ENCODE measurements around the gene CFAP77.

Gene CFAP77

DNA sequence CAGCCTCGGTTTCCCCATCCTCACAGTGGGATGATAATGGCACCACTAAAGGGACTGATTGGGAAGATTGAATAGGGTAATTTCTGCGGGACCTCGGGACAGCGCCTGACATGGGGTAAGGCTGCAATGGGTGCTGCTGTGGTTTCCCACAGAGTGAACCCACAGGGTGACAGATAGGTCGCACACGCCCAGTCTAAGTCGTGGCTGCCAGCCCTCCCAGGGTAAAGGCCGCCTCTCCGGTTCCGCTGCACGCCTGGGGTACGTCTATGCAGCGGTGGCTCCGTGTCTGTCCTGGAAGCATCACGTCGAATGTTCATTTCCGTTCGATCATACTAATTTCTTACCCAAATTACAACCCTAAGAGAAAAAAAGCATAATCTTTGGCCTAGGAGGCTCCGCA, 631 bp downstream of the CFAP77 start:
- DNase-seq = no peak

GRCh38 chr9:132411091-132411508, 1.1 kb downstream of the CFAP77 start:
- DNase-seq = peak; percentile 58 to 62

DNA sequence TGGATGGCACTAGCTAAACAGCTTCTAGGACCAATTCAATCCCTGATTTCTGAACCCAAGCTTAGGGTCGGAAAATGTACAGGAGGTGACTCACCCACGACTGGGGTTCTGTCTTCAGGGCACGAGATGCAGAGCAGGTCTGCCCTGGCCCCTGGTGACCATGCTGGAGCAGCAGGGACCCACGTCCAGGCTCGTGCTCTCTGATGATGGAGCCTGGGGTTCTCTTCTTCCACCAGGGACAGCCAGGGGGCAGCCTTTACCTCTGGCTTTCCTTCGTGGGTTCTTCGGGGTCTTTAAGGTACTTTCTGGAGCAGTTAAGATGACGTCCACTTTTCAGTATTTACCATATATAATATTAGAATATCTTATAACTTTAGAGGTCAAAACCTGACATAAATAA, 2.1 kb downstream of the CFAP77 start:
- no peak for DNase-seq

DNA sequence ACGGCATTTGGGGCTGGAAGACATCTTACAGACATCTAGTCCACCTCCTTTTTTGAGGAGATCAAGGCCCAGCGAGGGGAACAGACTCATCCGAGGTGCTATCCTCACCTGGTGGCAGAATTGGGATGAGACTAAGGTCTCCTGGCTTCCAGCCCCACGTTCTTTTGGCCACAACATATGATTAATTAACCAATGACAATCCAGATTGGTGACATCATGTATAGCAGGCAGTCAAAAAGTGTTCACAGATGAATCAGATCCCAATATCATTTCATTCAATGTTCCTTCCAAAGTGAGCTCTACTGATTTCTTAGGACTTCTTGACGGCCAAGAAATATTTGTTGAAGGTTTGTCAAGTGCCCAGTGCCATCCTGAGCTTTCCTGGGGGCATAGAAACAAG, 3.9 kb downstream of the CFAP77 start:
- DNase-seq = no peak

GRCh38 chr9:132414731-132415130, 4.7 kb downstream of the CFAP77 start:
- no peak for DNase-seq

- DNase-seq = no peak
These were observed 5.2 kb downstream of the CFAP77 start for GRCh38 chr9:132415181-132415580.

DNA sequence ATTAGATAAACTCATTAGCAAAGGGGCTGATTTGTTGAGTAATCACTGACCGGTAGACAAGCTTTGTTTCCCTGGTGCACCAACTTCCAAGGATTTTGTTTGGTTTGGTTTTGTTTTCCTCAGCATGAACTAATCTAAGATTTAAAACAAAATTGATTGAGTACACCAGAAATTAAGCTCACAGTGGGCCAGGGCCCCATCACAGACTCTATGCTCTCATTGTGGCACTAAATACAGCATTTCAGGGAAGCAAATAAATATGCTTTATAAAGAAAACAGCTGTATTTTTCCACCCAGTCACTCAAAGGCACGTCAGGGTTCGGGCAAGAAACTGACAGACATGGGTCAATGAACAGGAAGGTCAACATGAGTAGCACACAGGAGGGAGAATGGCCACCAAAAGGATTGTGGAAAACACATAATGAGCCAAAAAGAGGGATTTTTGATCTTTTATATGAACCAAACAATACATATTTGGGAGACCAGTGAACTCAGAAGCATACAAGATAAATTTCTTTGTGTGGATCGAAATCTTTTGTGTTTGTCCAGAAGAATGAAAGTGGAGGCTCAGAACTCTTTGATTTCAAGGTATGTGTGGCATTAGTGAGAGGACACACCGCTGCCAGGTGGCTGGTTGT, 8.8 kb downstream of the CFAP77 start:
- DNase-seq = no peak

DNA sequence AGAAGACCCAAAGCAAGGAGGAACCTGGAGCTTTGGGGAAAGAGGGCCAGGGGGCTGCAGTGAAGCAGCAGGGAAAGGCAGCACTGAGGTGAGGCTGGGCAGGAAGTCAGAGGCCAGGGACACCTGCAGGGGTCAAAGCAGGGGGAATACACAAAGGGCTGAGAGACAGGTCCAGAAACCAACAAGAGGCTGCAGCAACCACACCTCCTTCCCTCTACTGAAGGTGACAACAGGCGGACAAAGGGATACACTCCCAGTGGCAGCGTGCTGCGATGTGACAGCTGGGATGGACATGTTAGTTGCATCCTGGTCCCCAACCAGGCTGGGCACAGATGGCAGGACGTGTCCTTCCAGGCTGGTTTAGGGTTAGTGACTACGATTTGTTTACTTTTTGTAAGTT, 12.6 kb downstream of the CFAP77 start:
- DNase-seq = no peak

DNA sequence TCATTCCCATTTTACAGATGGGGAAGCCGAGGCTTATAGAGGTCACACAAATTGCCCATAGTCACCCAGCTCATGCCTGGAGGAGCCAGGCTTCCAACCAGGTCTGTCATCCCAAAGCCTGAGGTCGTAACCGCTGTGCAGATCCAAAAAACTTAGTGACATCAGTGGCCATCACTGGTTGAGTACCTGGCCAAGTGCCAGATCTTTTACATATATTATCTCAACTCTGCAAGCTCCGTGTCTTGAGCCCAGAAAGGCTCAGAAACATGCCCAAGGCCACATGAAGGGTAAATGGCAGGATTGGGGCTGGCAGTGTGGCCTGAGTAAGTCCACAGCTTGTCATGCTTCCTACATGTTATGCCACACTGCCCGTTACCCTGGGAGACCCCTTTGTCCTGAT, 13.5 kb downstream of the CFAP77 start:
- DNase-seq = no peak

GRCh38 chr9:132424857-132425674, 15.1 kb downstream of the CFAP77 start:
- no peak for DNase-seq

GRCh38 chr9:132425675-132426062, 15.7 kb downstream of the CFAP77 start:
- no peak for DNase-seq

GRCh38 chr9:132426639-132427414, 16.8 kb downstream of the CFAP77 start:
- DNase-seq = no peak

GRCh38 chr9:132430998-132431397, 21.0 kb downstream of the CFAP77 start:
- no peak for DNase-seq

GRCh38 chr9:132434881-132435280, 24.9 kb downstream of the CFAP77 start:
- no peak for DNase-seq

DNA sequence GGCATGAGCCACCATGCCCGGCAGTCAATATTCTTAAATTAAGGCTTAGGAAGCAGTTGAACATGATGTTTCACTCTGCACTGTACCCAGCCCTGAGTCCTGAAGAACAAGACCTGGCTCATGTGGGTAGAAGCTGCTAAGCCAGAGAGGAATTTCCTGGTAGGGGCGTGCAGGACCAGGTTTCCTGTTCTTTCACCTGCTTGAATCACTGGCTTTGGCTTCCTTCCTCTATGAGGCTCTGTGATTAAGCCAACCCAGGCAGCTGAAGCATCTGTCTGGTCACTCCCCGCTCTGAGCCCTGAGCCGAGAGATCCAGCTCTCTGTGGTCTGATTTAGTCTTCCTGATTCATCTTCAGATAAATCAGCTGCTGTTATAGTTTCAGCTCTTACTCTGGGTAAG, 29.1 kb downstream of the CFAP77 start:
- DNase-seq = no peak

DNA sequence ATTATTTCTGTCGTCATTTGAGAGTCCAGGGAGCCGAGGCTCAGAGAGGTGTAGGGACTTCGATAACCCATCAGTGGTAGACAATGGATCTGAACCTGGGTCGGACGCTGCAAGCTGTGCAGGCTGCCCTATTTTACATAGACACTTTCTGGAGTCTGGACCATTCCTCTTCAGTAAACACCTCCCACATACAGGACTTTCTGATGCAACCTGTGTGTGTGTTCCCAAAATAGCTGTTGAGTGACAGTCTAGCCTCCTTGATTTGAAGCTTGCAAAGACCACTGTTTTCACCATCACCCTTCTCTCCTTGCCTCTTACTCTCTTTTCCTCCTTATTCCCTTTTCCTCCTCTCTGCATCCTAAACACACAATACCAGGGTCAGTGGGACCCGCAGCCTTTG, 30.7 kb downstream of the CFAP77 start:
- no peak for DNase-seq

DNA sequence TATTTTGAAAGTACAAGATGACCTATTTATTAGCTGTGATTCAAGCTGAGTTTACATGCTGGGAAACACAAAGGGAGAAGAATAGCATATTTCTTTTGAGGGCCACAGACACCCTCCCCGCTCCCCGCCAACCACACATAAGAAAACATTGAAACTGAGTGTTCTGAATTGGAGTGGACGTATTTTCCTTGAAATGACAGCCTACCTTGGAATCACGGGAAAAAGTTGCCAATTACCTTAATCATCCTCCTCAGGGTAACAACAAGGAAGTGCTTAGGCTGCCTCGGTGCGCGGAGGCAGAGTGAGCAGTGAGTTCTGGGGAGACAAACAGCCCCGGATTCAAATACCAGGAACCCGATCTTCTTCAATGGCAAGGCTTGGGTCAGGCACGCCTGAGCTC, 31.4 kb downstream of the CFAP77 start:
- DNase-seq = no peak

GRCh38 chr9:132443951-132444607, 34.1 kb downstream of the CFAP77 start:
- no peak for DNase-seq

GRCh38 chr9:132446887-132447286, 36.9 kb downstream of the CFAP77 start:
- DNase-seq = no peak

GRCh38 chr9:132447346-132447745, 37.3 kb downstream of the CFAP77 start:
- DNase-seq = no peak

- DNase-seq = no peak
These were observed 37.9 kb downstream of the CFAP77 start for GRCh38 chr9:132447902-132448301.

DNA sequence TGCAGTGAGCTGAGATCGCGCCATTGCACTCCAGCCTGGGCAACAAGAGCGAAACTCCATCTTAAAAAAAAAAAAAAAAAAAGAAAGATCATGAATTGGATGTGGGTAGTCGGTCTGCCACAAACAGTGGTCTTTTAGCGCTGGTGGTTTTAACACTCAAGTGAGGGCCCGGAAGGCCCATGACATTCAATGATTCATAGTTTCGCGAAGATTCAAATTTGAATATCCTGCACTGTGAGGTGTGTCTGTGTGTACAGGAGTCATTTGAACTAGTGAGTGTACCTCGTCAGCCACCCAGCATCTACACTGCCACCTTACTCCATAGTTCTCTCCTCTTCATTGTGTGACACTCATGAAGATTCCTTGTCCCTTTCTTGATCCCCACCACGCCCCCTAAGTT, 41.3 kb downstream of the CFAP77 start:
- DNase-seq = no peak

DNA sequence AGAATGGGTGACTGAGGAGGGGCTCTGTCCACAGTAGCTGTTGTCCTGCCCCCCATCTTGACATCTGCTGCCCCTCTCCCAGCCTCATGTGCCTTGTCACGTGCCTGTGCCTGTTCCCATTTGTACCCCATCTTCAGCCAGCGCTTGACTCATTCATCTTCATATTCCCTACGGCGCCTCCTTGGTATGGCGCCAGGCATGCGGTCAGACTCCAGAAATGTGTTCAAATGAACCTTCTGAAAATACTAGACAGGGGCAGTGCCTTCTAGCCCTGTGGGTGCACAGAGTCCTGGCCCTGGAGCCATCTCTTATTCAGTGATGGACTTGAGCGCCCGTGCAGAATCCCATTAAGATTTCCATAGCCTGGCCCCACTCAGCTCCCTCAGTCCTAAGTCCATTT, 46.2 kb downstream of the CFAP77 start:
- DNase-seq = no peak
